ENCODE measurements around the gene ANKRD1.

- TF ChIP-seq FOXK2 (IDR thresholded peaks at IDR 0.05), result no peak
- no peak for TF ChIP-seq SP1 (IDR thresholded peaks at IDR 0.05)
- TF ChIP-seq TARDBP (IDR thresholded peaks at IDR 0.05), result no peak
- no peak for TF ChIP-seq CTBP1 (IDR thresholded peaks at IDR 0.05; ENCODE audit: borderline replicate concordance)
- no peak for TF ChIP-seq FOXM1 (IDR thresholded peaks at IDR 0.05; ENCODE audit: borderline replicate concordance)
- TF ChIP-seq ELF4 (IDR thresholded peaks at IDR 0.05), result no peak
- TF ChIP-seq L3MBTL2 (conservative IDR thresholded peaks at IDR 0.05), result no peak
- TF ChIP-seq ZNF384 (IDR thresholded peaks at IDR 0.05), result no peak
Observed at GRCh38 chr10:90930070-90930837, 9.4 kb upstream of the ANKRD1 start.

All from HEK293T (cell line).